Cortex of kidney (tissue), 1 donor: ENCODE measurements around the gene ITM2C.

ENCODE experiments used
- DNase-seq: peaks from one replicate; lab custom pipeline; 2025; lab: John Stamatoyannopoulos, UW

Gene ITM2C

DNA sequence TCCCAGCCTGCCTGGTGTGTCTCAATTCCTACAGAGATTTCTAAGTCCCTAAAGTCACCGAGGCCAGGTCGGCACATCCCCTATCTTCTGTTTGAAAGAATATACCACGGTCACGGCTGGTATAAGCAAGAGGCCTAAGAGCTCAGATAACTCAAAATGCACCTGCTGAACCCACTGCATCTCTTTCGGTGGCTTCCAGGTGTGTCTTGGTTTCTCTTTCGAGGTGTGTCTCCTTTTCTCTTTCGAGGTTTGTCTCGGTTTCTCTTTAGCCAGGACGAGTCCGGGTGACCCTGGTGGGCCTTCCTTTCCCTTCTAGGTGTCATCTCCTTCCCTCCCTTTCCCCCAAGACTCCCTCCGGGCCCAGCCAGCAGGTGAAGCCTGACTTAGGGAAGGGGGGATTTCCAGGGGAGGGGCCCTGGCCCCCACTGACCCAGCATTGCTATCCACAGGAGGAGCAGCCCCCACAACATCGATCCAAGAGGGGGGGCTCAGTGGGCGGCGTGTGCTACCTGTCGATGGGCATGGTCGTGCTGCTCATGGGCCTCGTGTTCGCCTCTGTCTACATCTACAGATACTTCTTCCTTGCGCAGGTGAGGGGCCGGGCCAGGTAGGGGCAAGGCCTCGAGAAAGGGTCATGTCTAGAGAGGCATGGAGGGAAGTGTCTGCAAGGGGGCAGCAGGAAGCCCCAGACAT, 8.4 kb downstream of the ITM2C start:
- DNase-seq = no peak

DNA sequence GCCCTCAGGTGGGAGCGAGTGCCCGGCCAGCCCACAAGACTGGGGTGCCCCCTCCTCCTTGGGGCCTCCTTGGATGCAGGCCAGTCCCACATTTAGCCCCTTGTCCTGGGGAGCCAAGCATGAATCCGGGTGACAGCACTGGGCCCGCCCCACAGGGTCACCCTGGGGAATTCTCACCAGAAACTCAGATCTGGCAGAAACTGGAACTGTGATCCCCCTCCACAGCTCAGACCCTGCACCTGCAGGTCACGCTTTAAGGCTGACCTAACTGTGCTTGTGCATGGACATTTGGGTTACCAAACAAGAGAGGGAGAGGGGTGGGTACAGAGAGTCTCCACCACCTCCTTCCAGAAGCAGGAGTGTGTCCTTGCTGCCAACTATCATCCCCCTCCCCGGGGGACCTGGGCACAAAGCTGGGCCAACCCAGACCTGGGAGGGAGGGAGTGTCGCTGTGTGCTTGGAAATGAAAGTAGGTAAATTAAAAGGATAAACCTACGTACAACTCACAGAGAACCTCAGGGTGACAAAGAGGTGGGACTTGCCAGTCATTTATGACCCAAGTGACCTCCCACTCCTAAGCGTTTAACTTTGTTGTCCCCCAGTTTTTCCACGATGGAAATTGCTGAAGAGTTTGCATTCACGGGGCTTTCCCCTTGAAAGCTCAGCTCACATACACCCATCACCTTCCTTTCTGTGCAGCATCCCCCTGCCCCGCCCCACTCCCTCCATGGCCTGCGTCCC, 9.1 kb downstream of the ITM2C start:
- DNase-seq = no peak

DNA sequence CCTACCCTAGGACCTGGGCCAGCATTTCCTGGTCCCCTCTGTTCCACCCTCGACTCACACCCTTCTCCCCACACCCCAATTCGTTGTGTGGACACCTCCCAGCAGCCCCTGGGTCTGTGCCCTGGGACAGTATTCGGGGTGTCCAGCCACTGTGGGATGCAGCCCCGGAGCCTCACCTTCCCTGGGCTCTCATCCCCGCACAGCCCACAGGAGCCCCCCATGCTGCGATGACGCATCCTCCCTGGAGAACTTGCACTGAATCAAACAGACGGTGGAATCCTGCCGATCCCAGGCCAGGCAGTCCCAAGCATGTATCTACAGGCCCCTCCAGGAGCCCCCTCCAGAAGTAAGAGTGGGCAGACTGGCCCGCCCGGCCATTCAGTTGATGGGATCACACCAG, 9.7 kb downstream of the ITM2C start:
- no peak for DNase-seq

DNA sequence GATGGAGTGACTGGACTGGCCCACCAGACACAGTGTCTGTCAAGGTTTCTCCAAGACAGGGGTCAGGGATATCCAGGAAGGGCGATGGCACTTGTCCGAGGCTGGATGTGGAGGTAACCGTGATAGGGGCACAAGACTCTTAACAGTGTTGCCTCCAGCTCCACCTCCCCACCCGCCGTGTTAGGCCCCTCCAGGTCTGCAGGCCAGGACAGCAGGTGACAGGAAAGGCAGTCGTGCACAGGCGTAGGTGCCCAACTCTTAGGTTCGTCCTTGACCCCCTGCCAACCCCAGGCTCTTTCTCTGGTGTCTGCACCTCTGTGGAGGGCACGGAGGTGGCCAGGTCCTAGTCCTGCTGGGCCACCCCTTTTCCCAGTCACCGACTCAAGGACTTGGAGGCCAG, 10.1 kb downstream of the ITM2C start:
- no peak for DNase-seq

DNA sequence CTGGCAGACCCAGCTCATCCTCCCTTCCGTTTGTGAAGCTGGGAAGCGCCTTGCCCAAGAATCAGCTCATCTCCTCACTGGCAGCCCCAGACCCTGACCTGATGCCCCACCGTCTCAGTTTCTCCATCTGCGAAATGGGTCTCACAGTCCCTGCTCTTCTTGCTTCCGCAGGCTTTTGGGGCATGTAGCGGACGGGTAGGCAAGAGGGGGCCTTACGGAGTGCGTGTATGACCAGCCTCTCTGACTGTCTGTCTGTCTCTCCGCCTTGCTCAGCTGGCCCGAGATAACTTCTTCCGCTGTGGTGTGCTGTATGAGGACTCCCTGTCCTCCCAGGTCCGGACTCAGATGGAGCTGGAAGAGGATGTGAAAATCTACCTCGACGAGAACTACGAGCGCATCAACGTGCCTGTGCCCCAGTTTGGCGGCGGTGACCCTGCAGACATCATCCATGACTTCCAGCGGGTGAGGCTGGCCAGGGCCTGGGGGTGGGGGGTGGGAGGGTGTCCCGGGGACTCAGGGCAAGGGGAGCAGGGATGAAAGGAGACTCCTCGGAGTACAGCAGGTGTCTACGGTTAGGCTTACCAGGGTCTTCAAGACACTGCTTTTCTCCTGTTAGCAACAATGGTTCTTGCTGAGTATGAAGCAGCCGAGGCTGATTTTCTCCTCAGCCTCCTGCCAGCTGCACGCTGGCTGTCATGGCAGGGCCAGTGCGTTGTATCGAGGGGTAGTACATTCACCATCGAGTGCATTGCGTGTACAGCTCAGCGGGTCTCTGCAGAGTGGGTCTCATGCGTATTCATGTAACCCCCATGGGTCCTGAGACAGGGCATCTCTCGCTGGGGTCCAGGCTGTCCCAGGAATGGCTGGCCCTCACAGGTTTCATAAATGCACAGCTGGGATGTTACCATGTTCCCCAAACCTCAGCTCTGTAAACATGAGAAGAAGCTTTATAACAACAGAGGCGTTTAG, 10.9 kb downstream of the ITM2C start:
- no peak for DNase-seq

DNA sequence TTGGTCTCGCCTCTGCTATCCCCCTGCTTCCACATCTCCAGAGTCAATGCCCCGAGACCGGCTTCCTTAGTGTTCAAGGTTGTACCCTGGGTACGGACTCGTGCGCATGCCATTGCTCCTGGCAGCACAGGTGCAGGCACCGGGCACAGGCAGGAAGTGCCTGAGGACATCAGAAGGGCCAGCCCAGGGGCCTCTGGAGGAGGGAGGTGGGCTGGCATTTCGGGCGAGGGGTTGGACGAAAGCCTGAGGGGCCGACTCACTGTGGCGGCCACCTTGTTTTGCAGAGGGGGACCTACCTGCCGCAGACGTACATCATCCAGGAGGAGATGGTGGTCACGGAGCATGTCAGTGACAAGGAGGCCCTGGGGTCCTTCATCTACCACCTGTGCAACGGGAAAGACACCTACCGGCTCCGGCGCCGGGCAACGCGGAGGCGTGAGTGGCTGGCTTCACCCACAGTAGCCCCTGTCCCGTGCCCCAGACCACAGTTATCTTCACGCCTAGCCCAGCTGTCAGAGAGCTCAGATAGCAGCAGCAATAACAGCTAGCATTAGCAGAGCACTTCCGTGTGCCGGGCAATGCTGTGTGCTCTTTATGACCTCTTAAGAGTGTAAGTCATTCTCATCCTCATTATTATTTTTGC, 12.5 kb downstream of the ITM2C start:
- no peak for DNase-seq

DNA sequence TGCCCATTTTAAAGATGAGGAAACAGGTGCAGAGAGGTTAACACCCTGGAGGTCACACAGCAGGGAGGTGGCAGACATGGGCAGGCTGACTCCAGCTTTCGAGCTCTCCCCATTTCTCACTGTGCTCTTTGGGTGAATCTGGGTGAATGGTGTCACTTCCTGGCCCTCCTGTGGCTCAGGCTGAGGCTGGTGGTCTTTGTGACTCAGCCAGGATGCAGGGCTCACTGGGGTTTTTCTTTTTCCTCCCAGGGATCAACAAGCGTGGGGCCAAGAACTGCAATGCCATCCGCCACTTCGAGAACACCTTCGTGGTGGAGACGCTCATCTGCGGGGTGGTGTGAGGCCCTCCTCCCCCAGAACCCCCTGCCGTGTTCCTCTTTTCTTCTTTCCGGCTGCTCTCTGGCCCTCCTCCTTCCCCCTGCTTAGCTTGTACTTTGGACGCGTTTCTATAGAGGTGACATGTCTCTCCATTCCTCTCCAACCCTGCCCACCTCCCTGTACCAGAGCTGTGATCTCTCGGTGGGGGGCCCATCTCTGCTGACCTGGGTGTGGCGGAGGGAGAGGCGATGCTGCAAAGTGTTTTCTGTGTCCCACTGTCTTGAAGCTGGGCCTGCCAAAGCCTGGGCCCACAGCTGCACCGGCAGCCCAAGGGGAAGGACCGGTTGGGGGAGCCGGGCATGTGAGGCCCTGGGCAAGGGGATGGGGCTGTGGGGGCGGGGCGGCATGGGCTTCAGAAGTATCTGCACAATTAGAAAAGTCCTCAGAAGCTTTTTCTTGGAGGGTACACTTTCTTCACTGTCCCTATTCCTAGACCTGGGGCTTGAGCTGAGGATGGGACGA, 13.2 kb downstream of the ITM2C start:
- no peak for DNase-seq

DNA sequence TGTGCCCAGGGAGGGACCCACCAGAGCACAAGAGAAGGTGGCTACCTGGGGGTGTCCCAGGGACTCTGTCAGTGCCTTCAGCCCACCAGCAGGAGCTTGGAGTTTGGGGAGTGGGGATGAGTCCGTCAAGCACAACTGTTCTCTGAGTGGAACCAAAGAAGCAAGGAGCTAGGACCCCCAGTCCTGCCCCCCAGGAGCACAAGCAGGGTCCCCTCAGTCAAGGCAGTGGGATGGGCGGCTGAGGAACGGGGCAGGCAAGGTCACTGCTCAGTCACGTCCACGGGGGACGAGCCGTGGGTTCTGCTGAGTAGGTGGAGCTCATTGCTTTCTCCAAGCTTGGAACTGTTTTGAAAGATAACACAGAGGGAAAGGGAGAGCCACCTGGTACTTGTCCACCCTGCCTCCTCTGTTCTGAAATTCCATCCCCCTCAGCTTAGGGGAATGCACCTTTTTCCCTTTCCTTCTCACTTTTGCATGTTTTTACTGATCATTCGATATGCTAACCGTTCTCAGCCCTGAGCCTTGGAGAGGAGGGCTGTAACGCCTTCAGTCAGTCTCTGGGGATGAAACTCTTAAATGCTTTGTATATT, 14.0 kb downstream of the ITM2C start:
- DNase-seq = no peak

DNA sequence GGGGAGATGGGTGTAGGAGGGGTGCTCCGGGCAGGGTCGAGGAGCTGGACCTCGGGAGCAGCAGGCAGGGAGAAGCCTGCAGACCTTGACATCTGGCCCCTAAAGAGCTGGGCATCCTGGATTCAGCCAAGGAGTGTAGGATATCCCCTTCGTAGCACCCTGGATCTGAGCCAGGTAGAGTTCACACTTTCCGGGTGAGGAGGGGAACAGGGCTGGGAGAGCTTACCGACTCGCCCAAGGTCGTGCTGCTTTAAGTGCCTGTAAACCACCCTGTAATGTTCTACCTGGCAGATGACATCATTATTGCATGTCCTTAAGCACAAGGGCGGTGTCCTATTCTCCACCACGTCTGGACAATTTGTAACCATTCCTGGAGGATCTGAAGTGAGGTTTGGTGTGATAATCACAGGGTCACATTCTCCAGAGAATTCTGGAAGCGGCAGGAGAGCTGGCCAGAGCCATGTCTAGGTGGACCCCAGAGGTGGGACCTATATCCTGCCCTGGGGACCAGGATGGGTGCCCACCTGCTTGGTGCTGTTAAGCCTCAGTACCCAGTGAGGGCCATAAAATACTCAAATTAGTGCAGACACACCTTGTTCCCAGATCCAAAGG, 14.6 kb downstream of the ITM2C start:
- DNase-seq = no peak

DNA sequence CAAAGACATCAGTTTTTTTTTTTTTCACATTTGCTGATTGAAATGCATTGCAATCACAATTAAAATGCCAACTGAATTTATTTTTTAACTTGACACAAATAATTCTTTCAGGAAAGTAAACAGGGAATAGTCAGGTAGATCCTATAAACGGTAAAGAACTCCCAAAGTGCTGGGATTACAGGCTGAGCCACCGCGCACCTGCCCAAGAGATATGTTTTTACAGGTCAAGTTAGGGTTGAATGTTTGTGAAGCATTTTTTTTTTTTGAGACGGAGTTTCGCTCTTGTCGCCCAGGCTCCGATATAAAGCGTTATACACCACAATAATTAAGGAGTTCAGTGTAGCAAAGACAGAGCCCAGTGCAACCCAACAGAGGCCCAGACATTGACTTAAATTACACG, 15.1 kb downstream of the ITM2C start:
- no peak for DNase-seq

DNA sequence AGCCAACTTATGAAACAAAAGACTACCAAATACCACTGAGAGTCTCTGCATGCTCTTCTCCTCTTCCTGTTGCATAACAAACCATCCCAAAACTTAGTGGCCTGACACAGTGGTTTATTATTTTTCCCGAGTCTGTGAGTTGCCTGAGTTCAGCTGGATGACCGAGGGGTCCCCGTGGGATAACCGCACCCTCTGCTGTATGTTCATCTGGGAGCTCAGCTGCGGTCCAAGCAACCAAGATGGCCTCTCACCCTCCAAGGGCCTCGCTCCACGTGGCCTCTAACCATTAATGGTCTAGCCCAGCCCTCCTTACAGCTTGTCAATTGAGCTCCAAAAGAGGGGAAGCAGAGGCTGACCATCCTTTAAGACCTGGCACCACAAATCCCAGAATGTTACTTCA, 17.1 kb downstream of the ITM2C start:
- DNase-seq = no peak

DNA sequence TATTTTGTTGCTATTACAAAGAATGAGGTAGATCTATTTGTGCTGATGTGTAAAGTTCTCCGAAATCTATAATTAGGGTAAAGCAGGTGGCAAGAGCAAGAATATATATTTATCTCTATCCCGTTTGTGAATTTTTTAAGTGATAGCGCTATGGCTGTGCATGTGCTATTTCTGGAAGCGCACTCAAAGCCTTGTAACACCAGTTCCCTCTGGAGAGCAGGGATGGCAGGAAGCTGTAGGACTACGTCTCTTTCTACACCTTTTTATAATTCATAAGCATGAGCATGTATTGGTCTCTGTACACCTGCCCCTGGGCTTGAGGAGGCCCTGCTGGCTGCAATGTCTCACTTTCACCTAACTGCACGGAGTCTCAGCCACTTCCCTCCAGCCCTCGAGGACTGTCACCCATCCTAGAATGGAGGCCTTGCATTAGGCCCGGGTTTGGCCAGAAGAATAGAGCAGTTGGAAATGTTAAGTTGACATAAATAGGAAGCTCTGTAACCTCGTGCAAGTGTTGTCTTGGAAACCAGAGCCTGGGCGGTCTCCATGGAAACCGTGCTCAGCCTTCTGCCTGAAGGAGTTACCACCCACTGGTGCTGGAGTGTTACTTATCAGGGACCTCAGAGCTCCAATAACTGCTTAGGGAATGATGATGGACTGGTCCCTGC, 20.9 kb downstream of the ITM2C start:
- DNase-seq = no peak

DNA sequence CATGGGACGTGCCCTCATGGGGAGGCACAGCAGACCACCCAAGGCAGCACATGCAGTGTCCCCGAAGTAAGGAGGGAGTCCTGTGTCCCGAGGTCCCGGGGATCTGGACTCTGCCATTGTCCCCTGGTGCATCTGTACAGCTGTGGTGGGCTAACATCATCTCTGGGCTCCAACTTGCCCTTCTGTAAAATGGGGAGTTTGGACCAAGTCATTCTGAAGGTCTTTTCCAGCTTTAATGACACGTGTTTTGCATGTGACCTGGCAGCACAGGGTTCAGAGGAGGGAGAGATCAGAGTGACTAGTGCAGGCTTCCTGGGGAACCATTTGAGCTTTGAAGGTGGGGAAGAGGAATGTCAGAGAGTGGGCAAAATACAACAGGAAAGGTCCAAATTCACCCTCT, 21.5 kb downstream of the ITM2C start:
- DNase-seq = no peak

DNA sequence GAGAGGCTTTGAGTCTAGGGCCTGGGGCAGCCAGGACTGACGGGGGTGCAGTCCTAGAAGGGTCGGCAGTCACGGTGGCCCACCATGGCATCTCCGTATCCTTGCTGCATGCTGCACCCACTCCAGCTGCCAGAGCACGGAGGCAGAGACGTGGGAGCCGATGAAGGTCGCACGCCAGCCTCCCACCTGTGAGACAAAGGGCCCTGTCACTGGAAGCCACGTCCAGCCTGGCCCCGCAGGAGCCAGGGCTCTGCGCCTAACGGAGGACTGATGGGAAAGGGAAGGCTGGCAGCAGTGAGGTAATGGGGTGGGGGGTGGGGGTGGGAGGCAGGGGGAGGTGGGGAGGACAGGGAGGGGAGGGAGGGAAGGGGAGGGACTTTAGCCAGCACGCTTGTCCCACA, 21.9 kb downstream of the ITM2C start:
- no peak for DNase-seq

DNA sequence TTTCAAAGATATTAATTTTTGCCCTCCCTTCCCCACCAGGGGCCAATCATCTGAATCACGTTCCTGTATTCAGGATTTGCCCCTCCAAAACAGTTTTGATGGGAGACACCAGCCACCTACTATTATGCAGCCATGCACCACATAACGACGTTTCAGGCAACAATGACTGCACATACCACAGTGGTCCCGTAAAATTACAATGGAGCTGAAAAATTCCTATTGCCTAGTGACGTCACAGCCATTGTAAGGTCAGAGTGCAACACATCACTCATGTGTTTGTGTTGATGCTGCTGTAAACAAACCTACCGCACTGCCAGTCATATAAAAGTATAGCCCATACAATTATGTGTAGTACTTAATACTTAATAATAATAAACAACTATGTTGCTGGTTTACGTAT, 22.6 kb downstream of the ITM2C start:
- no peak for DNase-seq

DNA sequence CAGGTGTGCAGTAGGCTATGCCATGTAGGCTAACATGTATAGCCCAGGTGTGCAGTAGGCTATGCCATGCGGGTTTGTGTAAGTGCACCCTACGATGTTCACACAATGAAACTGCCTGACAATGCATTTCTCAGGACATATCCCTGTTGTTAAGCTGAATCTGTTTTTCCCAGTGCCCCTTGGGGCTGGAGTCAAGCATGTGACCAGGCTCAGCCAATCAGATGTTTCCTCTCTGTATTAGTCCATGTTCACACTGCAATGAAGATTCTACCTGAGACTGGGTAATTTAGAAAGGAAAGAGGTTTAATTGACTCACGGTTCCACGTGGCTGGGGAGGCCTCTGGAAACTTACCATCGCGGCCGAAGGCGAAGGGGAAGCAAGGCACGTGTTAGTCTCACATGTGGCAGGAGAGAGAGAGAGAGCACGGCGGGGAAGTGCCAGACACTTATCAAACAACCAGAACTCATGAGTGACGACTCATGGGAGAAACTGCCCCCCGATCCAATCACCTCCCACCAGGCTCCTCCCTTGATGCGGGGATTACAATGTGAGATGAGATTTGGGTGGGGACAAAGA, 24.2 kb downstream of the ITM2C start:
- no peak for DNase-seq

DNA sequence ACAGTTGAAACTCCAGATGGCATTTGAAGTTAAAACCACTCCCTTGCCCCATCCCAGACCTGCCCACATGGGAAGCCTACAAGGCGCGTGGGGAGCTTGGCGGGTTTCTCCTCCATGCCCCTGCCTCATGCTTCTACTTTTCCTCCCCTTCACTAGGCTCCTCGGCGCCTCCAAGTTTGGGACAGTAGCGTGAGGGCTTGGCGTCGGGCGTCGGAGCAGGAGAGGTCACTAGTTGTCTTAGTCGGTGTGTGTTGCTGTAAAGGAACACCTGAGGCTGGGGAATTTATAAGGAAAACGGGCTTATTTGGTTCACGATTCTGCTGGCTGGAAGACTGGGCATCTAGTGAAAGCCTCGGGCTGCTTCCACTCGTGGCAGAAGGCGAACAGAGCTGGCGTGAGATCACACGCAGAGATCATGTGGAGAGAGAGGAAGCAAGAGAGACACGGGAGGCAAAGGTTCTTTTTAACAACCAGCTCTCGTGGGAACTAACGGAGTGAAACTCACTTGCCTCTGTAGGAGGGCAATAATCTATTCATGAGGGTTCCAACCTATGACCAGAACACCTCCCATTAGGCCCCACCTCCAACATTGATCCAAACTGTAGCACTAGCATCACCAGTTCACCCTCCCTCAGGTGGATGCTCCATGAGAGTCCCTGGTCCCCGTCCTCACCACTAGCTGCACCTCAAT, 25.3 kb downstream of the ITM2C start:
- no peak for DNase-seq

DNA sequence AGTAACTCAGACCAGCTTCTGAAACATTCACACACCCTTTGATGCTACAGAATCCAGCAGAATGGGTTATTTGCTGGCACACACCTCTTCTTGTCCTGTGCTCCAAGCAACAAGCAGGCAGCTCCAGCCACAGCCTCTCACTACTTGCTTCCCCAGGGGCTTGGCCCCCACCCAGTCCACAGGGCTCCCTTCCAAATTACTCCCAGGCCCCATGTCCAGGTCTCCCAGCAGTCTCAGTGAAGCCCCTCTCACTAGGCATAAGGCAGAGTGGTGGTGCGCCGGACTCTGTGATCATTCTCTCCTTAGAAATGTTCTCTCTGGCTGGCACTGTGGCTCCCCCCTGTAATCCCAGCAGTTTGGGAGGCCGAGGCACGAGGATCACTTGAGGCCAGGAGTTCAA, 25.9 kb downstream of the ITM2C start:
- DNase-seq = no peak

DNA sequence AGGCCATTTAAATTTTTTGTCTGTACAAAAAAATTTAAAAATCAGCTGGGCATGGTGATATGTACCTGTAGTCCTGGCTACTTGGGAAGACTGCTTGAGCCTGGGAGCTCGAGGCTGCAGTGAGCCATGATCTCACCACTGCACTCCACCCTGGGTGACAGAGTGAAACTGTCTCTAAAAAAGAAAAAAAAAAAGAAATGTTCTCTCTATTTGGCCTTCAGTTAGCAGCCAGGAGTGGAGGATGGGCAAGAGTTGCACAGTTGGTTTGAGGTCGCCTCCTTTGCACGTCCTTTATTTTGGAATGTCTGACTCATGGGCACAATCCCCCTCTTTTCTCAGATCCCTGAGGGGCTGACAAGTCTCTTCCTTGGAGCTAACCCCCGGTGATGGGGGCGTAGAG, 26.3 kb downstream of the ITM2C start:
- no peak for DNase-seq
